GM12864 (cell line): ENCODE results near the gene CYSLTR1.
"Not testable (repeated sequence)": the region's sequence is repeated elsewhere in the genome, so short reads cannot be mapped to it uniquely, and the experiment has no call there.

Experiments
- DNase-seq: peaks from one replicate; pipeline ENCODE4 v3.0.0-alpha.2; 2011; ENCODE audit warnings: low read depth
- H3K4me3 ChIP-seq: 2 replicates; pipeline ENCODE4 v1.5.1; 2011; ENCODE audit warnings: mild to moderate bottlenecking, low read depth, low read length, control low read depth
- TF ChIP-seq, protein P1 (sequence below): IDR thresholded peaks from 2 replicates; pipeline ENCODE4 v1.5.1; 2011; ENCODE audit warnings: low read depth, mild to moderate bottlenecking, moderate library complexity, low read length, control low read depth, inconsistent platforms; ENCODE audit errors: missing control alignments

The CYSLTR1 gene

DNA sequence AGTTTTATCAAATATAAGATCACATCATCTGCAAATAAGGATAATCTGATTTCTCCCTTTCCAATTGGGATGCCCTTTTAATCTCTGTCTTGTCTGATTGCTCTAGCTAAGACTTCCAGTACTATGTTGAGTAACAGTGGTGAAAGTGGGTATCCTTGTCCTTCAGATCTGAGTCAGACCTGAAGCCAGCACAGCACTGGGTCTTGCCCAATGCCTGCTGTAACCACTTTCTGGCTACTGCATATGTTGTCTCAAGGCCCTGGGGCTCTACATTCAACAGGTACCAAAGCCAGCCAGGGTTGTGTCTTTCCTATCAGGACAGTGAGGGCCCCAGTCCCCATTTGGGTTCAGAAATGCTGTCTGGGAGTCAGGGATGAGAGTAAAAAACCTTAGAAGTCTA, 90.3 kb downstream of the CYSLTR1 start:
- TF ChIP-seq, protein P1, sequence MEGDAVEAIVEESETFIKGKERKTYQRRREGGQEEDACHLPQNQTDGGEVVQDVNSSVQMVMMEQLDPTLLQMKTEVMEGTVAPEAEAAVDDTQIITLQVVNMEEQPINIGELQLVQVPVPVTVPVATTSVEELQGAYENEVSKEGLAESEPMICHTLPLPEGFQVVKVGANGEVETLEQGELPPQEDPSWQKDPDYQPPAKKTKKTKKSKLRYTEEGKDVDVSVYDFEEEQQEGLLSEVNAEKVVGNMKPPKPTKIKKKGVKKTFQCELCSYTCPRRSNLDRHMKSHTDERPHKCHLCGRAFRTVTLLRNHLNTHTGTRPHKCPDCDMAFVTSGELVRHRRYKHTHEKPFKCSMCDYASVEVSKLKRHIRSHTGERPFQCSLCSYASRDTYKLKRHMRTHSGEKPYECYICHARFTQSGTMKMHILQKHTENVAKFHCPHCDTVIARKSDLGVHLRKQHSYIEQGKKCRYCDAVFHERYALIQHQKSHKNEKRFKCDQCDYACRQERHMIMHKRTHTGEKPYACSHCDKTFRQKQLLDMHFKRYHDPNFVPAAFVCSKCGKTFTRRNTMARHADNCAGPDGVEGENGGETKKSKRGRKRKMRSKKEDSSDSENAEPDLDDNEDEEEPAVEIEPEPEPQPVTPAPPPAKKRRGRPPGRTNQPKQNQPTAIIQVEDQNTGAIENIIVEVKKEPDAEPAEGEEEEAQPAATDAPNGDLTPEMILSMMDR = no peak
- no peak overlapping the region for H3K4me3 ChIP-seq
- DNase-seq = no peak

DNA sequence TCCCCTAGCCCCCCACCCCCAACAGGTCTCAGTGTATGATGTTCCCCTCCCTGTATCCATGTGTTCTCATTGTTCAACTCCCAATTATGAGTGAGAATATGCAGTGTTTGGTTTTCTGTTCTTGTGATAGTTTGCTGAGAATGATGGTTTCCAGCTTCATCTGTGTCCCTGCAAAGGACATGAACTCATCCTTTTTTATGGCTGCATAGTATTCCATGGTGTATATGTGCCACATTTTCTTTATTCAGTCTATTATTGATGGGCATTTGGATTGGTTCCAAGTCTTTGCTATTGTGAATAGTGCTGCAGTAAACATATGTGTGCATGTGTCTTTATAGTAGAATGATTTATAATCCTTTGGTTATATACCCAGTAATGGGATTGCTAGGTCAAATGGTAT, 101.4 kb downstream of the CYSLTR1 start:
- not testable (repeated sequence) for DNase-seq, H3K4me3 ChIP-seq
